Measurements from ENCODE around the gene AFF3.

DNA sequence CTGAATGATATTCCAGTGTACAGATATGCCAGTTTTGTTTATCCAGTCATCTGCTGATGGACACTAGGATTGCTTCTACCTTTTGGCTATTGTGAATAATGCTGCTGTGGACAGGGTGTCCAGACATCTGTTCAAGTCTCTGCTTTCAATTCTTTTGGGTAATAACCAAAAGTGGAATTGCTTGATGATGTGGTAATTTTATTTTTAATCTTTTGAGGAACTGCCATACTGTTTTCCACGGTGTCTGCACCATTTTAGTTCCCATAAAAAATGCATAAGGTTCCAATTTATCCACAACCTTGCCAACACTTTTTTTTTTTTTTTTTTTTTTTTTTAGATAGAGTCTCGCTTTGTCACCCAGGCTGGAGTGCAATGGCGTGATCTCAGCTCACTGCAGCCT, 510.7 kb downstream of the AFF3 start:
- TF ChIP-seq CTCF (IDR thresholded peaks at IDR 0.05; ENCODE audit: low read depth, low read length, missing input control): no peak
- no peak for TF ChIP-seq EGR1 (IDR thresholded peaks at IDR 0.05; ENCODE audit: low read depth in 2 of 2)

Data from liver (tissue), 3 donors.